ES-I3 (cell line): ENCODE results near the gene TRAM1L1.
A peak's percentile ranks its signal among the peaks of the same experiment; 100 is the strongest.

Experiments
- H3K36me3 ChIP-seq: 2 replicates; pipeline ENCODE4 v1.6.1; 2013; ENCODE audit warnings: mild to moderate bottlenecking, low read length, control low read depth, moderate library complexity; ENCODE audit not compliant: insufficient read depth
- H3K4me1 ChIP-seq: 2 replicates; pipeline ENCODE4 v1.6.1; 2013; ENCODE audit warnings: mild to moderate bottlenecking, control low read depth, low read length; ENCODE audit not compliant: insufficient read depth
- H3K9ac ChIP-seq: 2 replicates; pipeline ENCODE4 v1.6.1; 2013; ENCODE audit warnings: low read depth, mild to moderate bottlenecking, low read length, moderate library complexity
- H3K9me3 ChIP-seq: 2 replicates; pipeline ENCODE4 v1.6.1; 2013; ENCODE audit warnings: mild to moderate bottlenecking, low read length, moderate library complexity; ENCODE audit not compliant: control insufficient read depth, insufficient read depth

The TRAM1L1 gene

GRCh38 chr4:117084866-117085701, at the start of gene TRAM1L1:
TSS of gene TRAM1L1 (minus strand) at chr4:117085576. CDS start at chr4:117085393, 183 bp downstream.
- H3K9ac ChIP-seq = peak within 1 kb of the TSS; percentile 86
- H3K9me3 ChIP-seq = peaks cover 5% of the 10 kb centered on the region; the same call in 1 of the 2 replicates
- no peaks in the 10 kb centered on the region for H3K4me1 ChIP-seq
- H3K36me3 ChIP-seq = no peaks in the 10 kb centered on the region

DNA sequence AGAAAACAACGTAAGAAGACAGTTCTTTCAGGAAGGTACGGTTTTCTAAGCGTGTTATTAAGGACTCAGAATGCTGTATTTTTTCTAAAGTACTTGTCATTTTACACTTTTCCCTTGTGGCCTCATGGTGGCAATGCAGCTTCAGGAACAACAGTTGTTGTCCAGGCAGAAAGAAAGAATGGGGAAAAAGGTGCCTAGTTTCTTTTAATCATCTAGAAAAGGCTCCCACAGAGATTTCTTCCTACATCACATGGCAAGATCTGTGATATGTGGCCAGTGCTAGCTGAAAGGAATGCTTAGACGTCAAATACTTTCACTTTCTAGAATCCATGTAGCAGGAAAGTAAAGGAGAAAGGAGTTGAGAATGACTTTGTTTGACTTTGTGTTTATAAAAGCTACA, 49.0 kb upstream of the TRAM1L1 start:
- no peaks in the 10 kb centered on the region for H3K4me1 ChIP-seq
- H3K36me3 ChIP-seq = no peaks in the 10 kb centered on the region
- no peaks in the 10 kb centered on the region for H3K9me3 ChIP-seq
- no peak overlapping the region for H3K9ac ChIP-seq

DNA sequence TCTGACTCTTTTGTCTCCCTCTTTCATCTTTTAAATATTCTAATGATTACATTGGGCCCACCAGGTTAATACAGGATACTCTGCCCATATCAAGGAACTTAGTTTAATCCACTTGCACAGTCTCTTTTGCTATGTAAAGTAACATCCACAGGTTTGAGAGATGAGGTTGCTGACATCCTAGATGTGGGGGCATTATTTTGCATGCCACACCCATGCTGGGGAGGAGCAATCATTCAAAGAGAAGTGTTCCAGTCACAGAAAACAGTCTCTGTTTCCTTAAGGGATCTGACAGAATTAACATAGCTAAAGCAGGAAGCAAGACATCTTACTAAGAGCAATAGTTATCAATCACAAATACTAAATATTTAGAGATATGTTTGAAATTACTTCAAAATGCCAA, 11.5 kb upstream of the TRAM1L1 start:
- Histone ChIP-seq H3K4me1 (no peaks in the 10 kb centered on the region; the same call in 1 of the 2 replicates), H3K36me3 (no peaks in the 10 kb centered on the region), H3K9ac (no peak overlapping the region), H3K9me3 (no peaks in the 10 kb centered on the region)

DNA sequence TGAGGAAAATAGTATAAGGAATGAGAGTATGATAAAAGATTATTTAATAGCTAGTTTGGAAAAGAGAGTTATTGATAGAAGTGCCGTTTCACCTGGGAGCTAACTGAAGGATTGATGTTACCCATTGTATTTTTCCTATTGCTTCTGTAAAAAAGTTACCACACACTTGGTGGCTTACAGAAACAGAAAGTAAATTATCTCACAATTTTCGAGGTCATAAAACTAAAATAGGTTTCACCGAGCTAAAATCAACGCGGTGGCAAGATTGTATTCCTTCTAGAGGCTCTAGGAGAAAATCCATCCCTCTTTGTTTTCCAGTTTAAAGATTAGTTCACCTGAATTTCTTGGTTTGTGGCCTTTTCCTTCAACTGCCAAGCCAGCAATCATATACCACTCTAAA, 11.1 kb upstream of the TRAM1L1 start:
- Histone ChIP-seq H3K4me1 (no peaks in the 10 kb centered on the region; the same call in 1 of the 2 replicates), H3K9ac (no peak overlapping the region), H3K36me3 (no peaks in the 10 kb centered on the region), H3K9me3 (no peaks in the 10 kb centered on the region)

GRCh38 chr4:117093571-117093970, 8.2 kb upstream of the TRAM1L1 start:
- H3K4me1 ChIP-seq = no peaks in the 10 kb centered on the region; the same call in 1 of the 2 replicates
- no peaks in the 10 kb centered on the region for H3K9me3 ChIP-seq
- H3K9ac ChIP-seq = no peak overlapping the region
- H3K36me3 ChIP-seq = no peaks in the 10 kb centered on the region

DNA sequence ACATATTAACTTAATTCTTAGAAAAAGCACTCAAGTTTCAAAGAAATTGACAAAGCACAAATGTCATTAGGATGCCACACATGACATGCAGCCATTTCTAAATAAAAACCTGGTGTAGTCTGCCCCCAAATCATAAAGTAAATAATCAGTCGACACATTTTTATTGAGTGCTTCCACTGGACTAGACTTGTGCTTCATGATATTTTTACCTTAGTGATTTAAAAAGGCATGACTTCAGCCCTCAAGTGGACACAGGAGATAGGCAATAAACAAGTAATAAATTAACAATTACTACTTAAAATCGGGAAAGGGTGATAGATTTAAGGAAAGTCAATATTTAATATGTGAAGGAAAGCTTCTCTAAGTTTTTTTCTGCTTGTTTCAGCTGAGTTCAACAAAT, 7.6 kb downstream of the TRAM1L1 start:
- Histone ChIP-seq H3K36me3 (no peaks in the 10 kb centered on the region), H3K9ac (no peak overlapping the region), H3K4me1 (no peaks in the 10 kb centered on the region), H3K9me3 (peaks cover 5% of the 10 kb centered on the region; the same call in 1 of the 2 replicates)

DNA sequence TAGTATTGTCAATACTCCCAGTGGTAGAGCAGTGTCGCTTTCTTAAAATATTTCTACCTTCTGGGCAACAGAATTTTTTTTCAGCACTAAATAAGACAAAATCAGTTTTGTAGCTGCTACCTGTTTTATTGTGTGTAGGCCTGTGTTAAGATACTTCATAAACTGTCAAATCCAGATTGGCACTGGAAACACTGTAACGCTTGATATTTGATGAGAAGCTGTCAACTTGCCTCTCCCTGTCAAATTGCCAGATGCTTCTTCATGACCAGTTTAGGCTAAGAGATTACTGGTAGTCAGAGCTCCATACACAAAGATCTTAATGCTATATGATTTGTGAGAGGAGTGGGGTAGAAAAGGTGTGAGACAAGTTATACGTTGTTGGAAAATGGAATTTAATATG, 17.3 kb downstream of the TRAM1L1 start:
- H3K36me3 ChIP-seq = no peaks in the 10 kb centered on the region
- H3K4me1 ChIP-seq = peaks cover 7% of the 10 kb centered on the region; the same call in 1 of the 2 replicates
- H3K9me3 ChIP-seq = no peaks in the 10 kb centered on the region
- no peak overlapping the region for H3K9ac ChIP-seq

GRCh38 chr4:117063961-117064696, 21.2 kb downstream of the TRAM1L1 start:
- H3K9ac ChIP-seq = no peak overlapping the region
- no peaks in the 10 kb centered on the region for H3K4me1 ChIP-seq
- H3K36me3 ChIP-seq = no peaks in the 10 kb centered on the region
- H3K9me3 ChIP-seq = no peaks in the 10 kb centered on the region

GRCh38 chr4:117042962-117043361, 42.4 kb downstream of the TRAM1L1 start:
- H3K9ac ChIP-seq = no peak overlapping the region
- H3K4me1 ChIP-seq = no peaks in the 10 kb centered on the region
- H3K9me3 ChIP-seq = no peaks in the 10 kb centered on the region
- no peaks in the 10 kb centered on the region for H3K36me3 ChIP-seq
